SH-SY5Y (cell line): ENCODE measurements around the gene CTBP1.

ENCODE experiments used
- GATA2 ChIP-seq: IDR thresholded peaks from 2 replicates; pipeline ENCODE4 v1.6.1; 2011; ENCODE audit warnings: mild to moderate bottlenecking, low read depth, low read length
- GATA3 ChIP-seq: IDR thresholded peaks from 2 replicates; pipeline ENCODE4 v1.6.1; 2011; ENCODE audit warnings: low read depth, mild to moderate bottlenecking, low read length, moderate library complexity

- TF ChIP-seq GATA2: no peak
- no peak for TF ChIP-seq GATA3
Measured at GRCh38 chr4:1252928-1253492, 4.1 kb upstream of the CTBP1 start.
